GM18519 (cell line): Measurements from ENCODE around the gene KRTDAP.
"Not testable (repeated sequence)": the region's sequence is repeated elsewhere in the genome, so short reads cannot be mapped to it uniquely, and the experiment has no call there.

Source experiments
- ATAC-seq: cut with Tn5 transposase; IDR thresholded peaks from one replicate; pipeline ENCODE4 v1.9.1; 2021; ENCODE audit warnings: mild to moderate bottlenecking, moderate library complexity; ENCODE audit not compliant: unreplicated experiment, low FRiP score

The KRTDAP gene

DNA sequence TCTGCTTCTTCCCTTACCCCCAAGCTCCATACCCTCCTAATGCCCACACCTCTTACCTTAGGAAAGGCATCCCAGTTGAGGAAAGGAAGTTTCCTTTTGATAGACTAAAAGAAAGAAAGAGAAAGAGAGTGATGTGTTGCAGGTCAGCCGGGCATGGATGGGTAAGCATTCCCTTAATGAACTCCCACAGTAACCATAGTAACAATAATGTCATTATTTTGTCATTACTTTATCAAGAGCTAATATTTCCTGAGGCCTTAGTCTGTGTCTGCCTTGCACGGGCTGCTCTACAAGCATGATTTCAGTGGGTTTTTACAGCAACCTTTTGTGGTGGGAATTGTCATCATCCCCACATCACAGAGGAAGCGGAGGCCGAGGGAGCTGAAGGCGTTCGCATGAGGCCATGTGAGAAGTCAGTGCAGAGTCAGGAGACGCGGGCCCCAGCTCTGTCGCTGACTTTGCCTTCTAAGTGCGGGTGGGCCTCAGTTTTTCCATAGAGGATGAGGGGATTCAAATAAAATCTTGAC lies 2.5 kb downstream of the KRTDAP start:
- no peak for ATAC-seq

DNA sequence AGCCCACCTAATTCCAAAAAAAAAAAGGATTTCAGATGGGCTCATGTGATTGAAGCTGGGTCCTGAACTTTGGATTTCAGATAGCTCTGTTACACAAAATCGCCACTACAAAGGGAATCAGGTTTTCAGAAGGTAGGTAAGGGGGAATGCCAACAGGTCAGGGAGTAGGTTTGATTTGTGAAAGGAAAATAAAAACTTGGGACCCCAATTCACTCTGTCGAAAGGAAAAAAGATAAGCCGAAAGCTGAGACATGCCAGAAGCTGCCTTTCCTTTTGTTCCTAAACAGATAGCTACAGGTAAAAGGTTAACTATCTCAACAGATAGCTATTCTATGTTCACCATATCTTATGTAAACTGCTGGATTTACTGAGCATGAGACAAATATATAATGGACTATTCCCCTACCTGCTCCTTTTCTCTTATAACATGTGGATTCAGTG lies 4.0 kb downstream of the KRTDAP start:
- no peak for ATAC-seq

DNA sequence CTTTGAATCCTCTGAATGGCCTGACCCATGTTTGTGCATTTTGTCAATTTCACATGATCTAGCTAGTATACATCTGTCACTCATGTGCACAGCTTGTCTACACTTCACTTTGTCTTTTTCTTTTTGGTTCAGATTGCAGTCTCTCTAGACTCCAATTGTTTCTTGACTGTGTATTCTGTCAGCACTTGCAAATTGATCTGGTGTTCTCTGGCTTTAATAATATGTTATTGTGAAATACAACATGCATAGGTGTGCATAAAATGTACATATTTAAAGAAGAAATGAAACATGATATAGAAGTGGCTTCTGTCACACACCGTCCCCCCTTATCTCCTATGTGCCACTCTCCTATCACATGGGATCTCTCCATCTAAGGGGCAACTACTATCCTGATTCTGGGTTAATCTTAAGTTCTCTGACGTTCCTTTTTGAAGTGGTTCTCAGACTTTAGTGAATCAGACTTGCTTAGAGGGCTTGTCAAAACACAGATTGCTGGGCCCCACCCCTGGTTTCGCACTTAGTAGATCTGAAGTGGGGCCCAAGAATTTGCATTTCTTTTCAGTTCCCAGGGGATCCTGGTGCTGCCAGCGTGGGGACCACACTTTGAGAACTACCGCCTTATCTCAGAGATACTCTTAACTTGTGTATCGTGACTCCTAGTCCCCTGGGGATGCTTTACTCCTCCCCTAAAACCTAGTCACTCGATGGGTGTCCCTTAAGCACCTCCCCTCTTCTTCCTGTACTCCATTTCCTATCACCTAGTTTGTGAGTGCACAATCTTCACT lies 5.8 kb downstream of the KRTDAP start:
- ATAC-seq, result peak; percentile 62

DNA sequence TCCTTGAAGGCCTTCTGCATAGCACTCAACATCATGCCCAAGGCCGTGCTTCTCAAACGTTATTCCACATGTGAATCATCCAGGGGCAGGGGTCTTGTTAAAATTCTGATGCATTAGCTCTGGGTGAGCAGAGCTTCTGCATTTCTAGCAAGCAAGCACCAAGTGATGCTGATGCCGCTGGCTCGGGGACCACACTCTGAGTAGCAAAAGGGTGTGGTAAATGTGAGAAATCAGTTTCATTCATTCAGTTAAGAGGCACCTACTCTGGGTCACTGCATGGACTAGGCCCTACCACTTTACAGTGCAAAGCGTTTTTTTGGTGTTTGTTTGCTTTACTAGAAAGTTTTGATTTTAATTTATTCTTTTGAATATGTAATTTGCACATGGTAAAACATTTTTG lies 7.2 kb downstream of the KRTDAP start:
- no peak for ATAC-seq

DNA sequence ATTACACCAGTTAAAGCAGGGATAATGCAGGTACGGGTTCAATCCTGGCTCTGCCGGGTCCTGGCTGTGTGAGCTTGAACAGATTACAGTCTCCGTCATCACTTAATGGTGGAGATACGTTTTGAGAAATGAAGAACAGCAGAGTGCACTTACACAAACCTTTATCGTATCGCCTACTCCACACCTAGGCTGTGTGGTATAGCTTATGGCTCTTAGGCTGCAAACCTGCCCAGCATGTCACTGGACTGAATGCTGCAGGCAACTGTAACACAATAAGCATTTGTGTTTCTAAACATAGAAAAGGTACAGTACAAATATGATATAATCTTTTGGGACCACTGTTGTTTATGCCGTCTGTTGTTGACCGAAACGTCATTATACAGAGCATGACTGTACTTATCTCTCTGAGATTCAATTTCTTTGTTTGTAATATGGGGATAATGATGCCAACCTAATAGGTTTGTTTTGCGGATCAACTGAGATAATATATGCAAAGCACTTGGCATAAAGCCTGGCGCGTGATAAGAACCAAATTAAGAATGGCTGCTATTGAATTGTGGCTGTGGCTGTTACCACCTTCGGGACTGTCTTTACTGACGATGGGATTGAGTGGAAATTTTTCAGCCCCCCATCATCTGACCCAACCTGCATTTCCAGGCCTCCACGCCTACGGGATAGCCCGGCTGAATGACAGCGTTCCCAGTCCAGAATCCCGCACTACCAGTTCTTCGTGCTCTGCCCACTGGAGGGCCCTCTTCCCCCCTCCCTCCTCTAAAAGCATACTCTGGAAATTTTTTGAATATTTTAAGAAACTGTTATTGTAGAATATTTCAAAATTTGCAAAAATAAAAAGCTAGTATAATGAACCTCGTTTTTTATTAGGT lies 11.2 kb downstream of the KRTDAP start:
- no peak for ATAC-seq

DNA sequence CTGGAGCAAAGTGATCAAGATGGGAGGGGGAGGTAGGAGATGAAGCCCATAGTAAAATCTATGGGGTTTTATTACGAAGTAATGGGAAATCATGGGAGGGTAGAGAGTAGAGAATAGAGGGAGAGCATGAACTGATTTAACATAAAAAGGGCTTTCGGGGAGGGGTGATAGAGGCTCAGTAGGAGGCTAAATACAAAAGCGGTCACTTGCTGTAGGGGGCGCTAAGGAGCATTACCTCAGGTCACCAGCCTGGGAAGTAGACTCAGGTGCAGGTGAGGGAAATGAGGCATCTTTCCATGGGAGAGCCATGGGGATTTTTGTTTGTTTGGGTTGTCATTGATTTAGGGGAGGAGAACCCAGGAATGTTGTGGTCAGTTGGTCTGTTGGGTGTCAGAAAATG lies 14.1 kb downstream of the KRTDAP start:
- ATAC-seq, result no peak

DNA sequence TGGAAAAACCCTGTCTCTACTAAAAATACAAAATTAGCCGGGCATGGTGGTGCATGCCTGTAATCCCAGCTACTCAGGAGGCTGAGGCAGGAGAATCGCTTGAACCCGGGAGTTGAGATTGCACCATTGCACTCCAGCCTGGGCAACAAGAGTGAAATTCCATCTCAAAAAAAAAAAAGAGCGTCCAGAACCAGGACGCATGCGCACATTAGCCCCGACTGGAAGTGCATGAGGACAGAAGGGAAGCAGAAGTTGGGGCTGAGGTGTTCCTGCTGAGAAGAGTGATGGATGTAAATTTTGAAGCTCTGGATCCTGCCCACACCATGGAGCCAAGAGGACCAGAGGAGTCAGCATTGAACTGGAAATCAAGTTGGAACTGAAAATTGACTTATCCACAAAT lies 15.7 kb downstream of the KRTDAP start:
- not testable (repeated sequence) for ATAC-seq

DNA sequence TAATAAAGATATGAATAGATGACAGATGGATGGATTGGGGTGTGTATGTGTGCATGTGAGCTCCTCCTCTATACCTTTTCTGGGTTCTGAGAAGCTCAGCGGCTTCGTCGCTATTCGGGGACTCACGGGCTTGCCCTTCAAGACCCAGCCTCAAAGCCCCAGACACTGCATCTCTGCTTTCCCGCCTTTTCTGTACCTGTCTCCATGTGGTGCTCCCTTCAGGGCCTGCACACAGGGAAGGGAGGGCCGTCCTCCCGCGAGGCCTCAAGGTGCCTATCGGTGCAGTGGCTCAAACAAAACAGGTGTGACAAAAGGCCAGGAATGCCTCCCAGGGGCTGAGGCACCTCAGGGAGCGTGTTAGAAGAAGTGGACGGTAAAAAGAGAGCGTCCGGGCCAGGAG lies 16.2 kb downstream of the KRTDAP start:
- no peak for ATAC-seq

DNA sequence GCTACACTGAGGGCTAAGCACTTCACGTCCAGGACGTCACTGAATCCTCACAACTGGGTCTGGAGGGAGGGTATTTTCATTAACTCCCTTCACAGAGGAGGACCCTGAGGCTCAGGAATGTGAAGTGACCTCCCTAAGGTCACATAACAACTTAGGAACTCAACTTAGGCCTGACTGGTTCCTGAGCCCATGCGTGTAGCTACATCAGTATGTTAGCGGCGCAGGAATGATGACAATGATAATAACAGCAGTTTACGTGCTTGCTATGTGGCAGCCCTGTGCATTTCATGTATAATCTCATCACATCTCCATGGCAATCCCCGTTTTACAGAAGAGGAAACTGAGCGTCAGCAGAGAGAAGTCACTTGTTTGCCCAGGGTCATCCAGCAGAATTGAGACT lies 18.3 kb downstream of the KRTDAP start:
- no peak for ATAC-seq

DNA sequence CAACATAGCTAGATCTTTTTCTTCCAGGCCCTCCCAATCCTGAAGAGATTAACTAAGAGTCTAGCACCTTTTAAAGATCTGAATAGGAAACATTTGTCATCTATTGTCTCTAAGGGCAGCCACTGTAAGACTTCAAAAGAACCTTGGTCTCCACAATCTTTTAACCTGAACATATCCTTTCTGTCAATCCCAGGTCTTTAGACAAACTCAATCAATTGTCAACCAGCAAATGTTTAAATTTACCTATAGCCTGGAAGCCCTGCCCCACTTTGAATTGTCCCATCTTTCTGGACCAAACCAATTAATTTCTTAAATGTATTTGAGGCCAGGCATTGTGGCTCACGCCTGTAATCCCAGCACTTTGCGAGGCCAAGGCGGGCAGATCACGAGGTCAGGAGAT lies 19.2 kb downstream of the KRTDAP start:
- ATAC-seq, result not testable (repeated sequence)

DNA sequence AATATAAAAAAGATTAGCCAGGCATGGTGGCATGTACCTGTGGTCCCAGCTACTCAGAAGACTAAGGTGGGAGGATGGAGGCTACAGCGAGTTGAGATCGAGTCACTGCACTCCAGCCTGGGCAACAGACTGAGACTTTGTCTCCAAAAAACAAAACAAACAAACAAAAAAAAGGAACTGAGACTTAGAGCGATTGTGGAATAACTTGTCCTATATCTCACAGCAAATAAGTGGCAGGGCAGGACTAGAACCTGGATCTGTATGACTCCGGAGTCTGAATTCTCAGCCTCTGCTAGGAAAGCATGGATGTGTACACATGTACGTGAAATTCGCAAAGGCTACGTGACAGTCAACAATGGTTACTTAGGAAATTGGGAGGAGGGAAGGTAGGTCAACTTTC lies 20.1 kb downstream of the KRTDAP start:
- no peak for ATAC-seq

DNA sequence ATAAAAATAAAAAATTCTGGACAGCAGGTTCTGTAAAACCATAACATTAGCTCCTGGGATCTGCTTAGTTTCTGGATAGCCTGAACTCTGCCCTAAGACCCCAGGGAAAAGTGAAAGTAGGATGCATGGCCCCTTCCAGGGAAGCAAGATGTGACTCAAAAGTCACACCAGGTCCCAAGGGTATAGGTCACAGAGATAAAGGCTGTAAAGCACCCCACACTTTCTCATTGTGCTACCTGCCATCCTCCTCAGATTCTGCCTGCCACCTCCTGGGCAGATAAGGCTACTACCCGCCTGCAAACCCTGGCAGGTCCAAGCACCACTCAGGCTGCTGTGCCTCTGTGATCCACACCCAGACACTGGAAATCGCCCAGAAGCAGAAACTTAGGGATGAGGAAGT lies 21.6 kb downstream of the KRTDAP start:
- ATAC-seq, result no peak

DNA sequence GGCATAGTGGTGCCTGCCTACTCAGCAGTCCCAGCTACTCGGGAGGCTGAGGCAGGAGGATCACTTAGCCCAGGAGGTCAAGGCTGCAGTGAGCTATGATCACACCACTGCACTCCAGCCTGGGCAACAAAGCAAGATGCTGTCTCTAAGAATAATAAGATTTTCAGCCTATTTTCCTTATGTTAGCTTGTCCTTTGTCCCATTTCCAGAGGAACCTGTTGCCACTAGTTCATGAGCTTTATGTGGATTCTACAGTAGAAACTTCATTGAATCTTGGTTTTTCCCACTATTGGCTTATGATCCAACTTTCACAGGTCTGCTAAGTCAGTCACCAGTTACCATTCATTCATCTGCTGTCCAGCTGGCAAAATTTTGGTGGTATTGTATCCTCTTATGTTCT lies 24.0 kb downstream of the KRTDAP start:
- ATAC-seq, result no peak

DNA sequence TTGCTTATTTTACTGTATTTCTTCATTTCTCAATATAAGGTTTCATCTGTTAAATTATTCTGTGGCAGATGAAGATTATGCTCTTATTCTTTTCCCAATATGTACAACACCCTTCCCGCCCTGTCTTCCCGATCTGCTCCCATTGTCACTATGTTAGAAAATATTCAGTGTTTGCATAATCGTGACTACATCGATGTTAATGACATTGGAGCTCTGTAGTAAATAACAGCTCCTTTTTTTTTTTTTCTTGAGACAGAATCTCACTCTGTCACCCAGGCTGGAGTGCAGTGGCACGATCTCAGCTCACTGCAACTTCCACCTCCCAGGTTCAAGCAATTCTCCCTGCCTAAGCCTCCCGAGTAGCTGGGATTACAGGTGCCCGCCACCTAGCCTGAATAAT lies 27.3 kb downstream of the KRTDAP start:
- ATAC-seq, result not testable (repeated sequence)

DNA sequence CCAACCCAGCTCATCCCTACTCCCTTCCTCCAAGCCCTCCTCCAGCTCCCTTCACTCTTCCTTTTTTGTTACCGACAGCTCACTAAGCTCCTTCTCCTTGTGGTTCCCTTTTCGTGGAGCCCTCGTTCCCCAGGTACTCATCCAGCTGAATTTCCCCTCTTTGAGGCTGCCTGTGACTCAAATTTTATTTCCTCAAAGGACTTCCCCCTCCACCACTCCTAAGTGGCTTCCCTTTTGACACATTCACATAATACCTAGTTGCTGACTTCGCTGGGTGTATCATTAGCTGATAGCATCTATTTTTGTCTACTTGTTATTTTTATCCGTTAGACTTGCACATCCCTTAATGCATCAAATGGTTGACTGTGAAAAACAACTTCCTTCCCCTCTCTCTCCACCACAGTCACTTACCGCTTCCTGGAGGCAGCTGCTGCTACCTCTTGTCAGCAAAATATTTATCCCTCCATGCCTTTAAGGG lies 27.7 kb downstream of the KRTDAP start:
- no peak for ATAC-seq

DNA sequence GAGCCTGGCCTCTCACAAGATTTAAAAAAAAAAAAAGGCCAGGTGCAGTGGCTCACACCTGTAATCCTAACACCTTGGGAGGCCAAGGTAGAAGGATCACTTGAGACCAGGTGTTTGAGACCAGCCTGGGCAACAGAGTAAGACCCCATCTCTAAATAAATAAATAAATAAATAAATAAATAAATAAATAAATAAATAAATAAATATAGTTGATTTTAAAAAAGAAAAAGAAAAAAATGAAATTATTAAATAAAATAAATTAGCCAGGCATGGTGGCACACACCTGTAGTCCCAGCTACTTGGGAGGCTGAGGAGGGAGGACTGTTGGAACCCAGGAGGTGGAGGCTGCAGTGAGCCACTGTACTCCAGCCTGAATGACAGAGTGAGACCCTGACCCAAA lies 28.5 kb downstream of the KRTDAP start:
- ATAC-seq, result not testable (repeated sequence)

DNA sequence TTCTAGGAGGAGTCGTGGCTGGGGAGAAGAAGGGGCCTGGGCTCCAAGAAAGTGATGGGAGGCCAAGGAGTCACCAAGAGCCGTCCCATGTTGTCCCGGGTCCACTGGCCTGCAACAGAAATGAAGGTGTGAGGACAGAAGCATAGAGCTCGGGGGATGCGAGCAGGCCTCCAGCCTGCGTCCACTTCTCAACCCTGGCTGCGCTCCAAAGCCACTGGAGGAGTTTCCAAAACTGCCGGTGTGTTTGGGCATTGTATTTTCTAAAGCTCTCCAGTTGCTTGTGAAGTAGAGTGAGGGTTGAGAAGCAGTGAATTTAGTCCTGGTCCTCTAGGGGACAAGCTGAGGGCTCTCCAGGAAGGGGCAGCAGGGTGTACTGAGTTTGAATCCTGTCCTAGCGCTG lies 29.2 kb downstream of the KRTDAP start:
- ATAC-seq, result no peak

DNA sequence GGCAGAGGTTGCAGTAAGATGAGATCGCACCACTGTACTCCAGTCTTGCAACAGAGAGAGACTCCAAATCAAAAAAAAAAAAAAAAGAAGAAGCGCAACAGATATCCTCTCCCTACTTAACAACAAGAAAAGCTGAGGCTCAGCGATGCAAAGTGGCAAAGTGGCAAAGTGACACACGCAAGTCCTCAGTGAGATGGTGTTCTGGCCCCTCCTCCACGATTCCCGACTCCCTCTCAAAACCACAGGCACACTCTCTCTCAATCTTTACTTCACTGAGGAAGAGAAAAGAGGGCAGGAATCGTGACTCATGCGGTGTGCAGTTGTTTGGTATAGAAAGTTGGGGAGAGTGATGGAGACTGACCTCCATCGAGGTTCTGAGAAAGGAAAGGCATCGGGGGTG lies 29.7 kb downstream of the KRTDAP start:
- no peak for ATAC-seq

DNA sequence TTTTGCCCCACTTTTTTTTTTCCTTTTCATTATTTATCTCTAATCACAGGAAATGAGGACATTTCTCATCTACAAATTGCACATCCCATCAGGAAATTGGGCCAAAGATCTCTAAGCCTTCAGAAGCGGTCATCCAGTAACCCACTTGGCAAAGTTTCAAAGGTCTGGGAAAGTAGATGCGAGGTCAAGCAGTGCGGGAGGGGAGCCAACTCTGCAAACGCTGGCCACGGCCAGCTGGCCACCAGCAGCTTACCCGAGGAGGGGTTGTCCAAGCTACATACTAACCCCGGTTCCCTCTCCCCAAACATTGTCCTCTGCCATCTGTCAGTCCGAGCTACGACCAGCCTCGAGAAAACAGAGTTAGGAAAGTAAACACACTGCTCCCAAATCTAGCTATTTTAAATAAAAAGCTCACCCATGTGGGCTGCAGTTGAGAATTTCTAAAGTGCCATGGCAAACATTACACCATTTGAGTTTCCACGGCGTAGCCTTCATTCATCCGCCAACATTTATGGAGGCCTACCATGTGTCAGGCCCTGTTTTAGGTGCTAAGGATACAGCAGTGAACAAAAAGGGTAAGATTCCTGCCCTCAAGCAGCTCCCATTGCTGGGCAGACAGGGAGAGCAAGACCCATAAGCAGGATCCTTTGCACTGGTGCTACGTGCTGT lies 30.7 kb downstream of the KRTDAP start:
- no peak for ATAC-seq

DNA sequence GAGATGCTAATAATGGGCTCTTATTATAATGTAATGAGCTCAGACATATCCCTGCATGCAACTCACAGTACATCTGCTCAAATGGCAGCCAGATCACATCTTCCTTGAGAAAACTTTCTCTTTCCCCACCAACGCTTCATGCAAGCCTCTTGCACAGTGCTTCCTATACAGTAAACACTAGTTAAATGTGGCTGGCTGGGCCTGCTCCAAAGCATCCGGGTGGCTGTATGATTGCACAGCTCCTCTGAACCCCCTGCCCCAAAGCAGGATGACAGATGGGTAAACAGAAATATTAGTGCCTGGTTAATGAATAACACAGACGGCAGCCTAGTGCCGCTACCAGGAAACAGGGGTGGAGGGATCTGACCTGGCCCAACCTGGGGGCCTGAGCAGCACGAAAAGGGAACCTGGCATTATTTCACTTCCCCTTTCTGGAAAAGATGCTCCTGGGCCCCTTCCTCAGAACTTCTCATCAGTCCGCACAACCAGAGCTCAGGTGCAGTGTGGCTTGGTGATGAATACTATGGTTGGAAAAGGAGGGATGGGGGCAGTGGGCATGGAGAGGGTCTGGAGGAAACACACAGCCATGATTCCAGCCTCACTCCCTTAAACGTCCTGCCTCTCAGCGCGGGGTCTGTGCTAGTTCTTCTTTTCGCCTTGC lies 31.4 kb downstream of the KRTDAP start:
- ATAC-seq, result no peak
